Common myeloid progenitor, CD34-positive (primary cell): ENCODE data around the gene MACROD2.

Source experiments
- CTCF ChIA-PET: fragments of 350-600 bp; sonication (Branson Sonifier 250); formaldehyde crosslinking; loops from one replicate; lab custom pipeline; 2021; ENCODE audit warnings: antibody characterized with exemption; lab: Charles Lee
- POLR2A ChIA-PET: fragments of 350-600 bp; sonication (Branson Sonifier 250); formaldehyde crosslinking; loops from one replicate; lab custom pipeline; 2021; ENCODE audit warnings: antibody characterized with exemption; lab: Charles Lee
- DNase-seq, 3 donors: peaks; one replicate each; pipeline versions ENCODE4 v3.0.0 to v3.0.0-alpha.2; 2013
- H3K27ac ChIP-seq, 2 experiments: 1 replicate in 1 of 2; 2 replicates in 1 of 2; pipeline ENCODE4 v1.7.0; 2013; ENCODE audit warnings: inconsistent platforms in 2 of 2, low read length in 2 of 2, mild to moderate bottlenecking in 2 of 2, low read depth in 1 of 2, moderate library complexity in 1 of 2; ENCODE audit not compliant: severe bottlenecking in 2 of 2, insufficient read depth in 1 of 2, poor library complexity in 1 of 2
- H3K27me3 ChIP-seq, 5 experiments: replicated peaks in 2 of 5; 1 replicate in 3 of 5; 2 replicates in 2 of 5; pipeline versions ENCODE4 v1.6.1 to v1.7.0; 2013; ENCODE audit warnings: low read length in 4 of 5, mild to moderate bottlenecking in 2 of 5, moderate library complexity in 2 of 5, inconsistent platforms in 1 of 5; ENCODE audit not compliant: insufficient read depth in 5 of 5, control insufficient read depth in 4 of 5
- H3K36me3 ChIP-seq, 4 experiments: 1 replicate in 2 of 4; 2 replicates in 2 of 4; pipeline versions ENCODE4 v1.6.1 to v1.7.0; 2013; ENCODE audit warnings: low read length in 3 of 4, control low read depth in 1 of 4, mild to moderate bottlenecking in 1 of 4; ENCODE audit not compliant: control insufficient read depth in 4 of 4, insufficient read depth in 4 of 4
- H3K4me1 ChIP-seq, 4 experiments: 1 replicate in 3 of 4; 2 replicates in 1 of 4; pipeline versions ENCODE4 v1.6.1 to v1.7.1; 2013; ENCODE audit warnings: low read length in 3 of 4, mild to moderate bottlenecking in 3 of 4, control low read depth in 1 of 4, inconsistent platforms in 1 of 4, moderate library complexity in 1 of 4; ENCODE audit not compliant: control insufficient read depth in 4 of 4, insufficient read depth in 4 of 4; ENCODE audit errors: control extremely low read depth in 1 of 4
- H3K4me3 ChIP-seq, 7 experiments: 1 replicate in 4 of 7; 2 replicates in 3 of 7; pipeline versions ENCODE4 v1.5.1 to v1.7.0; 2013; ENCODE audit warnings: mild to moderate bottlenecking in 7 of 7, low read length in 6 of 7, moderate library complexity in 6 of 7, inconsistent platforms in 2 of 7, low read depth in 2 of 7, control low read depth in 1 of 7; ENCODE audit not compliant: insufficient read depth in 4 of 7, control insufficient read depth in 1 of 7; ENCODE audit errors: extremely low read depth in 1 of 7
- H3K9me3 ChIP-seq, 5 experiments: 1 replicate in 4 of 5; 2 replicates in 1 of 5; pipeline versions ENCODE4 v1.6.1 to v1.7.1; 2013; ENCODE audit warnings: low read length in 4 of 5, mild to moderate bottlenecking in 2 of 5, inconsistent platforms in 1 of 5, low read depth in 1 of 5, moderate library complexity in 1 of 5; ENCODE audit not compliant: control insufficient read depth in 4 of 5, insufficient read depth in 2 of 5; ENCODE audit errors: control extremely low read depth in 1 of 5
- WGBS: methylation state at CpG from one replicate; pipeline ENCODE4 v1.1.5; 2013; ENCODE audit not compliant: insufficient coverage; 5-methylcytosine and 5-hydroxymethylcytosine counted together

The MACROD2 gene

GRCh38 chr20:15063081-15063480, 1067.8 kb downstream of the MACROD2 start:
- POLR2A ChIA-PET, result no interaction called here
- peak in 1 of 3 donors; percentile 10 for DNase-seq
- no peaks in the 10 kb centered on the region for H3K27me3 ChIP-seq
- CTCF ChIA-PET, result no interaction called here
- 47% methylated on average over 3 of the region's 3 CpGs for WGBS
- no peak overlapping the region for H3K4me3 ChIP-seq
- no peaks in the 10 kb centered on the region for H3K4me1 ChIP-seq
- no peaks in the 10 kb centered on the region for H3K9me3 ChIP-seq
- H3K36me3 ChIP-seq, result no peaks in the 10 kb centered on the region
- no peak overlapping the region for H3K27ac ChIP-seq

GRCh38 chr20:15064741-15065140, 1069.4 kb downstream of the MACROD2 start:
- ChIA-PET CTCF (no interaction called here), POLR2A (no interaction called here)
- H3K27ac ChIP-seq, result no peak overlapping the region
- no peaks in the 10 kb centered on the region for H3K4me1 ChIP-seq
- no peak for DNase-seq
- no peaks in the 10 kb centered on the region for H3K9me3 ChIP-seq
- 100% methylated on average over 4 of the region's 5 CpGs for WGBS
- no peaks in the 10 kb centered on the region for H3K36me3 ChIP-seq
- H3K4me3 ChIP-seq, result no peak overlapping the region
- H3K27me3 ChIP-seq, result no peaks in the 10 kb centered on the region

DNA sequence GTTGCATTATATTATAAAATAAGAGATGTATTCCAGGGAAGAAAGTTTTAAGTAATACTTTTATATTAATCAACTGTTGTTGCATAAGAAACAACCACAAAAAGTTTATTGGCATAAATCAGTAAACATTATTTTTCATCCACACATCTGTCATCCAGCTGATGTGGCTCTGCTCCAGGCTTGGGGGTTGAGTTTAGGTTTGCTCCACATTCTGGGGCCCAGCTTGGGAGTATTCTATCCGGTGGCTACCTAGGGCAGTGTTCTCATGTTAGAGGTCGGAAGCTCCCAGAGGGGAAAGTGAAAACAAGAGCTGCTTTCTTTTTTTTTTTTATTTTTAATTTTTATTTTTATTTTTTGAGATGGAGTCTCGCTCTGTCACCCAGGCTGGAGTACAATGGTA, 1070.5 kb downstream of the MACROD2 start:
- Histone ChIP-seq H3K27ac (no peak overlapping the region), H3K4me3 (no peak overlapping the region), H3K4me1 (no peaks in the 10 kb centered on the region), H3K9me3 (no peaks in the 10 kb centered on the region), H3K27me3 (no peaks in the 10 kb centered on the region), H3K36me3 (no peaks in the 10 kb centered on the region)
- ChIA-PET POLR2A (no interaction called here), CTCF (no interaction called here)
- WGBS, result 100% methylated on average over 1 of the region's 3 CpGs
- DNase-seq, result no peak

GRCh38 chr20:15068486-15068885, 1073.2 kb downstream of the MACROD2 start:
- ChIA-PET CTCF (no interaction called here), POLR2A (no interaction called here)
- Histone ChIP-seq H3K27me3 (no peaks in the 10 kb centered on the region), H3K4me3 (no peak overlapping the region), H3K36me3 (no peaks in the 10 kb centered on the region), H3K27ac (no peak overlapping the region), H3K4me1 (no peaks in the 10 kb centered on the region), H3K9me3 (peaks cover 0 to 1% (median 0%) of the 10 kb centered on the region in 5 experiments)
- DNase-seq, result no peak

- 100% methylated on average over 2 of the region's 2 CpGs for WGBS
- H3K4me1 ChIP-seq, result no peaks in the 10 kb centered on the region
- no peak overlapping the region for H3K4me3 ChIP-seq
- H3K27me3 ChIP-seq, result no peaks in the 10 kb centered on the region
- CTCF ChIA-PET, result no interaction called here
- no peak for DNase-seq
- POLR2A ChIA-PET, result interaction anchor here (0.6 kb wide), 1 partner anchor 92 kb away, joined by 3 read pairs; no protein-coding TSS in a partner anchor
- H3K36me3 ChIP-seq, result no peaks in the 10 kb centered on the region
- peaks cover 0 to 1% (median 0%) of the 10 kb centered on the region in 5 experiments for H3K9me3 ChIP-seq
- no peak overlapping the region for H3K27ac ChIP-seq
Measured at GRCh38 chr20:15069355-15069754, 1074.0 kb downstream of the MACROD2 start.

DNA sequence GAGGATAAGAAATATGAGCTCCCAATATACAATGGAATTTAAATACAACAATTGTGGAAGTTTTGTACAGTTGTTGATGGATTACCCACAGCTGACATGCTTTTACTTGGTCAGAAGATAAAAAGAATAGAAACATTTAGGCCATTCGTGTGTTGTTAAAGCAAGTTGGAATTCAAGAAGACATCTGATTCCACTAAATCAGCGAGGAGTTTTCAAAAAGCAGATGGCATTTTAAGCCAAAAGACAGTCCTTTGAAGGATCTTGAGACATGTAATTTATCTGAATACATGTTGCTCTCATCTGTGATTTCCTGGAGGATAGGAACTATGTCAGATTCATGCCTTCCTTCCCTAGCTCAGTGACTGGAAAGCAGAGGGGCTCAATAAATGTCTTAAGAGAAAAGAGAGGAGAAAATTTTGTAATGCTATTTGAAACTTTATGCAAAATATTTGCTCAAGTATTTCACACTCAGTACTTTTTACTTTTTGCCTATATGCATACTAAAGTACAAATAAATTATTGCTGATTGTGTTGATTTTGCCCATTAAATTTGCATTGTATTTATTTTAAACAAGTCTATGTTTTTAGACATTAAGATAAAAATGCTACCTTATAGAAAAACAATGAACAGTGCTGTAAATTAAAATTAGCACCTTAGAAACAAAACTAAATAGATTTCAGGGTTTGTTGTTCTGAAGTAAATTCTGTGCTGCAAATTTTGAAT, 1075.9 kb downstream of the MACROD2 start:
- peaks cover 0 to 1% (median 0%) of the 10 kb centered on the region in 5 experiments for H3K9me3 ChIP-seq
- no peak overlapping the region for H3K27ac ChIP-seq
- ChIA-PET POLR2A (no interaction called here), CTCF (no interaction called here)
- no peaks in the 10 kb centered on the region for H3K36me3 ChIP-seq
- no peaks in the 10 kb centered on the region for H3K27me3 ChIP-seq
- H3K4me1 ChIP-seq, result no peaks in the 10 kb centered on the region
- H3K4me3 ChIP-seq, result no peak overlapping the region
- no peak for DNase-seq
- WGBS, result 88% methylated on average over 1 of the region's 2 CpGs

- ChIA-PET POLR2A (no interaction called here), CTCF (interaction anchor here (1.0 kb wide), 1 partner anchor 17 kb away, joined by 3 read pairs; no protein-coding TSS in a partner anchor)
- H3K9me3 ChIP-seq, result peaks cover 0 to 1% (median 0%) of the 10 kb centered on the region in 5 experiments
- H3K4me1 ChIP-seq, result no peaks in the 10 kb centered on the region
- no peak overlapping the region for H3K27ac ChIP-seq
- no peak for DNase-seq
- H3K4me3 ChIP-seq, result no peak overlapping the region
- no peaks in the 10 kb centered on the region for H3K27me3 ChIP-seq
- H3K36me3 ChIP-seq, result no peaks in the 10 kb centered on the region
Measured at GRCh38 chr20:15072316-15072715, 1077.0 kb downstream of the MACROD2 start.
